Neuron (in vitro differentiated cells): ENCODE results near the gene SFXN5.

ENCODE experiments used
- H2AFZ ChIP-seq: one replicate; pipeline ENCODE4 v1.6.1; 2013; ENCODE audit warnings: low read depth, mild to moderate bottlenecking, inconsistent platforms, low read length, moderate library complexity
- H3K27me3 ChIP-seq: one replicate; pipeline ENCODE4 v1.6.1; 2013; ENCODE audit warnings: low read length; ENCODE audit not compliant: insufficient read depth
- H3K36me3 ChIP-seq: one replicate; pipeline ENCODE4 v1.6.1; 2013; ENCODE audit warnings: low read length; ENCODE audit not compliant: insufficient read depth
- H3K4me1 ChIP-seq: one replicate; pipeline ENCODE4 v1.6.1; 2013; ENCODE audit warnings: low read length; ENCODE audit not compliant: insufficient read depth
- H3K4me3 ChIP-seq: 2 replicates; pipeline ENCODE4 v1.5.1; 2013; ENCODE audit warnings: mild to moderate bottlenecking, low read length, moderate library complexity
- H3K9me3 ChIP-seq: one replicate; pipeline ENCODE4 v1.6.1; 2013; ENCODE audit warnings: low read length

The SFXN5 gene

GRCh38 chr2:72934683-72935610 lies 136.6 kb downstream of the SFXN5 start:
- no peaks in the 10 kb centered on the region for H3K4me1 ChIP-seq
- no peak overlapping the region for H2AFZ ChIP-seq
- no peak overlapping the region for H3K4me3 ChIP-seq
- H3K9me3 ChIP-seq = no peaks in the 10 kb centered on the region
- peaks cover 58% of the 10 kb centered on the region for H3K27me3 ChIP-seq
- H3K36me3 ChIP-seq = no peaks in the 10 kb centered on the region

DNA sequence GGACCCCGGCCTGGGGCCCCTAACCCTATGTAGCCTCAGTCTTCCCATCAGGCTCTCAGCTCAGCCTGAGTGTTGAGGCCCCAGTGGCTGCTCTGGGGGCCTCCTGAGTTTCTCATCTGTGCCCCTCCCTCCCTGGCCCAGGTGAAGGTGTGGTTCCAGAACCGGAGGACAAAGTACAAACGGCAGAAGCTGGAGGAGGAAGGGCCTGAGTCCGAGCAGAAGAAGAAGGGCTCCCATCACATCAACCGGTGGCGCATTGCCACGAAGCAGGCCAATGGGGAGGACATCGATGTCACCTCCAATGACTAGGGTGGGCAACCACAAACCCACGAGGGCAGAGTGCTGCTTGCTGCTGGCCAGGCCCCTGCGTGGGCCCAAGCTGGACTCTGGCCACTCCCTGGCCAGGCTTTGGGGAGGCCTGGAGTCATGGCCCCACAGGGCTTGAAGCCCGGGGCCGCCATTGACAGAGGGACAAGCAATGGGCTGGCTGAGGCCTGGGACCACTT lies 137.8 kb downstream of the SFXN5 start:
- Histone ChIP-seq H3K36me3 (no peaks in the 10 kb centered on the region), H3K27me3 (peaks cover 70% of the 10 kb centered on the region), H3K4me3 (no peak overlapping the region), H2AFZ (no peak overlapping the region), H3K4me1 (no peaks in the 10 kb centered on the region), H3K9me3 (no peaks in the 10 kb centered on the region)

DNA sequence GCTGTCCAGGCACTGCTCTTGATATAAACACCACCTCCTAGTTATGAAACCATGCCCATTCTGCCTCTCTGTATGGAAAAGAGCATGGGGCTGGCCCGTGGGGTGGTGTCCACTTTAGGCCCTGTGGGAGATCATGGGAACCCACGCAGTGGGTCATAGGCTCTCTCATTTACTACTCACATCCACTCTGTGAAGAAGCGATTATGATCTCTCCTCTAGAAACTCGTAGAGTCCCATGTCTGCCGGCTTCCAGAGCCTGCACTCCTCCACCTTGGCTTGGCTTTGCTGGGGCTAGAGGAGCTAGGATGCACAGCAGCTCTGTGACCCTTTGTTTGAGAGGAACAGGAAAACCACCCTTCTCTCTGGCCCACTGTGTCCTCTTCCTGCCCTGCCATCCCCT lies 138.3 kb downstream of the SFXN5 start:
- H2AFZ ChIP-seq = no peak overlapping the region
- no peaks in the 10 kb centered on the region for H3K4me1 ChIP-seq
- no peak overlapping the region for H3K4me3 ChIP-seq
- H3K36me3 ChIP-seq = no peaks in the 10 kb centered on the region
- H3K27me3 ChIP-seq = peaks cover 75% of the 10 kb centered on the region
- no peaks in the 10 kb centered on the region for H3K9me3 ChIP-seq

DNA sequence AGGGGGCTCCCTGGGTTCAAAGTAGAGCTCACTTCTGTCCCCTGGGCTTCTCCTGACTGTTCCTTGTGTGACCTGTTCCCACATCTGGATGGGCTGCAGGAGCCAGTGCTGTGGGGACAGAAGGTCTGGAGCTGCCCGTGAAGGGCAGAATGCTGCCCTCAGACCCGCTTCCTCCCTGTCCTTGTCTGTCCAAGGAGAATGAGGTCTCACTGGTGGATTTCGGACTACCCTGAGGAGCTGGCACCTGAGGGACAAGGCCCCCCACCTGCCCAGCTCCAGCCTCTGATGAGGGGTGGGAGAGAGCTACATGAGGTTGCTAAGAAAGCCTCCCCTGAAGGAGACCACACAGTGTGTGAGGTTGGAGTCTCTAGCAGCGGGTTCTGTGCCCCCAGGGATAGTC lies 138.7 kb downstream of the SFXN5 start:
- H3K9me3 ChIP-seq = no peaks in the 10 kb centered on the region
- no peaks in the 10 kb centered on the region for H3K4me1 ChIP-seq
- H2AFZ ChIP-seq = no peak overlapping the region
- H3K27me3 ChIP-seq = peaks cover 79% of the 10 kb centered on the region
- H3K4me3 ChIP-seq = no peak overlapping the region
- H3K36me3 ChIP-seq = no peaks in the 10 kb centered on the region

DNA sequence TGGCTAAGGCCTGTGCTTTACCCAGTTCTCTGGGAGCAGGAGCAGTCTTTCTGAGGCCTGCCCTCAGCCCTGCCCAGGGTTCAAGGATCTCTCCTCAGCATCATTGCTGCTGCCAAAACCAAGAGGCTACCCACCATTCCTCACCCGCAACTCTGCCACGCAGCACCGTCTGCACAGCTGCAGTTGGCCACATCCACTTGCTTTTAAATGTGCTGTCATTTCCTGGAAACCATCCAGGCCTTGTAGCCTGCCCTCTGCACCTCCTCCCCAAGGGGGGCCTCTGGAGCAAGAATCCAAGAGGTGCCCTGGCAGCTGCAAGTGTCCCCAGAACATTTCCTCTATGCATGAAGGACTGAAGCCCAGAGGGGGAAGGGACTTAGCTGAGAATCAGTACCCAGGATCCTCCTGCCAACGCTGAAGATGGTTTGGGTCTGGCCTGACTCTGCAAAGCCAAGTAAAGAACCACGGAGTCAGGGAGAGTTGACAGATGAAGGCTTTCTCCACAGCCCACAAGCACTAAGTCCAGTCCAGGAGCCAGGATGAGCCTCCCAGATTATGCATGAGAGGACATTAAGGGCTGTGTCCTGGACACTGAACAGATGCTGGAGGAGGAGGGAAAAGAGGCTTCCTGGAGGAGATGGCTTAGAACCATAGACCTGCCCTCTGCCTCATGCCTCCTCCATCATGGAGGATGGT lies 139.3 kb downstream of the SFXN5 start:
- H3K27me3 ChIP-seq = peaks cover 85% of the 10 kb centered on the region
- H3K4me1 ChIP-seq = no peaks in the 10 kb centered on the region
- H2AFZ ChIP-seq = no peak overlapping the region
- no peaks in the 10 kb centered on the region for H3K36me3 ChIP-seq
- H3K9me3 ChIP-seq = no peaks in the 10 kb centered on the region
- H3K4me3 ChIP-seq = no peak overlapping the region

GRCh38 chr2:72931280-72931910 lies 140.1 kb downstream of the SFXN5 start:
- Histone ChIP-seq H2AFZ (no peak overlapping the region), H3K36me3 (no peaks in the 10 kb centered on the region), H3K4me3 (no peak overlapping the region), H3K9me3 (no peaks in the 10 kb centered on the region), H3K27me3 (peaks cover 90% of the 10 kb centered on the region), H3K4me1 (no peaks in the 10 kb centered on the region)

- H3K27me3 ChIP-seq = peaks cover 98% of the 10 kb centered on the region
- no peak overlapping the region for H2AFZ ChIP-seq
- no peaks in the 10 kb centered on the region for H3K36me3 ChIP-seq
- no peaks in the 10 kb centered on the region for H3K4me1 ChIP-seq
- H3K4me3 ChIP-seq = no peak overlapping the region
- no peaks in the 10 kb centered on the region for H3K9me3 ChIP-seq
Measured at GRCh38 chr2:72929010-72929409, 142.5 kb downstream of the SFXN5 start.

GRCh38 chr2:72927619-72928550 lies 143.6 kb downstream of the SFXN5 start:
- peaks cover 98% of the 10 kb centered on the region for H3K27me3 ChIP-seq
- H3K4me1 ChIP-seq = no peaks in the 10 kb centered on the region
- H3K36me3 ChIP-seq = no peaks in the 10 kb centered on the region
- no peak overlapping the region for H2AFZ ChIP-seq
- no peak overlapping the region for H3K4me3 ChIP-seq
- no peaks in the 10 kb centered on the region for H3K9me3 ChIP-seq

DNA sequence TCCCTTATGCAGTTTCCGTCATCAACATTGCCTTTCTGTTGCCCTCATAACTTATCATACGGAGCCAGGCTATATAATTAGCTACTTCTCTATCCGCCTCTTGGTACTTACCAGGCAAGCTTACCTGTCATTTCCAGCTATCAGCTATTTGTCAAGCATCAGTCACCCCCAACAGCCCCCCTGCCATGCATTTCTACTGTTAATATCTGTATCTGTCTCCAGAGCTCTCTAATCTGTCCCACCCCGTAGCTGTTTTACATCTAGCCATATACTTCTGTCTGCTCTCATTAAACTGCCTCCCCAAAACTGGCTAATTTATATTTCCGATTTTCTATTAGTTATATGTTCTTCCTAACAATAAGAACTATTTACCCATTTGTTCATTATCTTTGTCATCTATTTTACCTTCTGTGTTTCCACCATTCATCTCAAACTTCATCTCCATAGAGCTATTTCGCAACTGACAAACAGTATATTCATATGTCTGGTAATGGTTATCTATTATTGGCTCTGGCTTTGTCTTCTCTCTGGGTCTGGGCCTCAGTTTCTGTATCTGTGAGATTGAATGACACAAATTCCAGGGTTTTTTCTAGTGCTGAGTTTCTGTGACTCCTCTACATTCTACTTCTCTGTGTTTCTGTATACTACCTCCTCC lies 144.6 kb downstream of the SFXN5 start:
- H2AFZ ChIP-seq = no peak overlapping the region
- H3K4me1 ChIP-seq = no peaks in the 10 kb centered on the region
- H3K27me3 ChIP-seq = peaks cover 98% of the 10 kb centered on the region
- no peak overlapping the region for H3K4me3 ChIP-seq
- H3K9me3 ChIP-seq = no peaks in the 10 kb centered on the region
- H3K36me3 ChIP-seq = no peaks in the 10 kb centered on the region

DNA sequence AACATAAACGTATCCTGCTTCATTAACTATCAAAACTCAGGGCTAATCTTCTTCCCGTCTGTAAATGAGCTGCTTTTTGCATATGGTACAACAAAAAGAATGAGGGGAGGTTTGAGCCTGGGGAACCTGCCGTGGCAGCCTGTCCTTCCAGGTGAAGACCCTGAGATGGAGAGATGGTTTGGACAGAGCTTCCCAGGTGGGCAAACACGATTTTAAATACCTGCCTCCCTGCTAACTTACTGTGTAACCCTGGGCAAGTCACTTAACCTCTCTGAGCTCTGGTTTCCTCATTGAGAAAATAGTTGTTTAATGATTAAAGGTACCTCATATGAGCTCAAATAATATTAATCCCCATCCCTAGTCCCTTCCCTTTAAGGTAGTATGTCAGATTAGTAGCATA lies 145.1 kb downstream of the SFXN5 start:
- H3K27me3 ChIP-seq = peaks cover 99% of the 10 kb centered on the region

GRCh38 chr2:72925328-72925943 lies 146.1 kb downstream of the SFXN5 start:
- Histone ChIP-seq H3K36me3 (no peaks in the 10 kb centered on the region), H3K9me3 (no peaks in the 10 kb centered on the region), H3K27me3 (peaks cover 99% of the 10 kb centered on the region), H2AFZ (no peak overlapping the region), H3K4me3 (no peak overlapping the region), H3K4me1 (peaks cover 3% of the 10 kb centered on the region)

More for the DNA sequence above, 145.1 kb downstream of the SFXN5 start:
- H3K36me3 ChIP-seq = no peaks in the 10 kb centered on the region
- H2AFZ ChIP-seq = no peak overlapping the region
- no peaks in the 10 kb centered on the region for H3K4me1 ChIP-seq
- no peak overlapping the region for H3K4me3 ChIP-seq
- H3K9me3 ChIP-seq = no peaks in the 10 kb centered on the region
